MCF 10A (cell line): ENCODE results near the gene BCR. TPM values are rescaled to one million over a fixed set of nuclear protein-coding genes. Genes with fewer than 3 reads are reported as not detected.

Source experiments
- BruUV-seq: library from RNA; stranded (reverse); fragments of 400-500 nt; replicated peaks from 2 replicates; lab custom pipeline; 2021; lab: Mats Ljungman, UMichigan
- CTCF ChIA-PET: fragments of 300-600 bp; sonication (Branson Sonifier 250); formaldehyde crosslinking; extraction: SDS; loops from one replicate; lab custom pipeline; 2021; ENCODE audit warnings: antibody characterized with exemption, inconsistent platforms; lab: Yijun Ruan, JAX
- POLR2A ChIA-PET: fragments of 300-600, 350-650 bp; sonication (Branson Sonifier 250); formaldehyde crosslinking; extraction: SDS; loops from one replicate; lab custom pipeline; 2020; ENCODE audit warnings: antibody characterized with exemption, inconsistent platforms; lab: Yijun Ruan, JAX
- DNase-seq: peaks from one replicate; pipeline ENCODE4 v3.0.0-alpha.2; 2018; ENCODE audit not compliant: unreplicated experiment
- H3K27ac Mint-ChIP-seq: one replicate; pipeline ENCODE4 v1.8.0; 2022; ENCODE audit warnings: mild to moderate bottlenecking, low read depth, mixed read lengths; ENCODE audit not compliant: unreplicated experiment
- H3K27me3 Mint-ChIP-seq: one replicate; pipeline ENCODE4 v1.8.0; 2022; ENCODE audit warnings: mixed read lengths; ENCODE audit not compliant: insufficient read depth, unreplicated experiment
- H3K36me3 Mint-ChIP-seq: one replicate; pipeline ENCODE4 v1.8.0; 2022; ENCODE audit warnings: mild to moderate bottlenecking, moderate library complexity, mixed read lengths; ENCODE audit not compliant: insufficient read depth, unreplicated experiment
- H3K4me1 Mint-ChIP-seq: one replicate; pipeline ENCODE4 v1.8.0; 2022; ENCODE audit warnings: mixed read lengths; ENCODE audit not compliant: insufficient read depth, unreplicated experiment
- H3K4me3 Mint-ChIP-seq: one replicate; pipeline ENCODE4 v1.8.0; 2022; ENCODE audit warnings: mild to moderate bottlenecking, moderate library complexity, mixed read lengths; ENCODE audit not compliant: unreplicated experiment
- H3K9me3 Mint-ChIP-seq: one replicate; pipeline ENCODE4 v1.8.0; 2022; ENCODE audit warnings: mixed read lengths; ENCODE audit not compliant: unreplicated experiment
- CTCF ChIP-seq: fragments of 200-600 bp; IDR thresholded peaks from one replicate; pipeline ENCODE4 v1.8.0; 2022; ENCODE audit warnings: antibody characterized with exemption, mild to moderate bottlenecking; ENCODE audit not compliant: unreplicated experiment
- intact Hi-C: fragments of 100-400 bp; cut with micrococcal nuclease; formaldehyde crosslinking; loops from 2 replicates; pipeline ENCODE4 v1.14.1; 2022
- total RNA-seq: library from RNA; stranded (reverse); gene quantifications from 2 replicates; pipeline ENCODE4 v1.2.3, GENCODE V29; 2022

The BCR gene
- total RNA-seq, 1 experiment from 2014 or later, result 77.9 TPM

GRCh38 chr22:23256986-23257888 is 76.9 kb downstream of the BCR start:
- peak; percentile 51 for DNase-seq
- intact Hi-C loops, result loop anchor here (1.0 to 2.0 kb wide), 3 partner anchors 22 to 79 kb away; no protein-coding TSS in a partner anchor
- Mint-ChIP-seq H3K9me3 (no peaks in the 10 kb centered on the region), H3K27me3 (no peaks in the 10 kb centered on the region), H3K27ac (peak overlapping the region; percentile 88), H3K4me3 (no peak overlapping the region), H3K36me3 (peaks cover 36% of the 10 kb centered on the region), H3K4me1 (peaks cover 12% of the 10 kb centered on the region)
- no TSS peak for BruUV-seq
- no peak for TF ChIP-seq CTCF
- POLR2A ChIA-PET, result no interaction called here
- CTCF ChIA-PET, result no interaction called here

- TF ChIP-seq CTCF, result no peak
- intact Hi-C loops, result loop anchor here (1.0 to 2.0 kb wide), 3 partner anchors 21 to 80 kb away; no protein-coding TSS in a partner anchor
- CTCF ChIA-PET, result no interaction called here
- Mint-ChIP-seq H3K36me3 (peaks cover 44% of the 10 kb centered on the region), H3K27ac (no peak overlapping the region), H3K4me1 (peaks cover 12% of the 10 kb centered on the region), H3K4me3 (no peak overlapping the region), H3K9me3 (no peaks in the 10 kb centered on the region), H3K27me3 (no peaks in the 10 kb centered on the region)
- DNase-seq, result no peak
- POLR2A ChIA-PET, result no interaction called here
- BruUV-seq, result no TSS peak
These were observed 77.8 kb downstream of the BCR start for GRCh38 chr22:23257889-23258825.

- H3K4me1 Mint-ChIP-seq, result peaks cover 12% of the 10 kb centered on the region
- H3K36me3 Mint-ChIP-seq, result peaks cover 46% of the 10 kb centered on the region
- no peaks in the 10 kb centered on the region for H3K27me3 Mint-ChIP-seq
- ChIA-PET POLR2A (interaction anchor here (0.7 kb wide), 1 partner anchor 522 kb away, joined by 3 read pairs; no protein-coding TSS in a partner anchor), CTCF (no interaction called here)
- H3K4me3 Mint-ChIP-seq, result no peak overlapping the region
- no TSS peak for BruUV-seq
- no peaks in the 10 kb centered on the region for H3K9me3 Mint-ChIP-seq
- intact Hi-C loops, result no loop called here
- no peak overlapping the region for H3K27ac Mint-ChIP-seq
- no peak for DNase-seq
- TF ChIP-seq CTCF, result no peak
These were observed 78.5 kb downstream of the BCR start for GRCh38 chr22:23258826-23259170.
